Ovary (tissue), 3 donors: ENCODE measurements around the gene KIAA1614.

ENCODE experiments used
- EP300 ChIP-seq: sonication (generic); formaldehyde crosslinking; IDR thresholded peaks from one replicate; pipeline ENCODE4 v1.6.1; 2017; ENCODE audit warnings: antibody characterized with exemption
- POLR2A ChIP-seq: fragments of 450-650 bp; IDR thresholded peaks from one replicate; pipeline ENCODE4 v1.6.1; 2017; ENCODE audit warnings: antibody characterized with exemption, mild to moderate bottlenecking, moderate library complexity
- TF ChIP-seq, protein P1 (sequence below), 3 donors: fragments of 450-650 bp in 2 of 3; fragments of 200-600 bp in 1 of 3; IDR thresholded peaks; one replicate each; pipeline versions ENCODE4 v1.5.1 to v1.8.0; 2016 to 2022; ENCODE audit warnings: antibody characterized with exemption in 3 of 3, mild to moderate bottlenecking in 1 of 3
- donor health status: DM: no; HTN: no; CAD: no.

DNA sequence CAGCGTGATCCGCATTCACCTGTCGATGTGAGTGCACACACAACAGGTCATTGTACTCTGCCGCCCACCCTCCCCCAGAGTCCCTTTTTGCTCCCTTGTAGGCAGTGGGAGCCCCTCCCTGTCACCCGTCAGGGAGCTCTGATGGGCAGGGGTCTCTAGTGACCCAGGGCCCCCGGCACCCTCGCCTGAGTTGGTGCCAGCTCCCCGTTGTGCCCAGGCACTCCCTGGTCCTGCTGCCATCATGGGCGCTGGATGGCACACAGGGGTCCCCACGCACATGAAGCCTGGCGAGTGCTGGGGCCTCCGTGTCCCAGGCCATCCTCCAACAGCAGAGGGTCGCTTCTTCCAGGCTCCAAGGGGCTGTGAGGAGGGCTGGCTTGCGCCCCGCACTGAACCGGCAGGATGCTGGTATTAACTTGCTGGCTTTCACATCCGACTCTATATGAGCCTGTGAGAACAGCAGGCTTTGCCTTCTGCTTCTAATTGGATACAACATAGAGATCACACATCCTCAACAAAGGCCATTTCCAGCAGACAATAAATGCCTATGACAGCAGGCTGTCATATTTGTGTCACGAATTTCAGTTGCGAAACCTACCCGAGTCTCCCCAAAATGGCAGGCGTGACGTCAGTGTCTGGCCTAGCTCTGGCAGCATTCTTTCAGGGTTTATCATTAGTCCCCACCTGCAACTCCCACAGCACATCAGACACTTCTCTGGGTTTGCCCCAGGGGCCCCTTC, 35.4 kb downstream of the KIAA1614 start:
- TF ChIP-seq POLR2A (no peak), EP300 (no peak)
- TF ChIP-seq, protein P1, sequence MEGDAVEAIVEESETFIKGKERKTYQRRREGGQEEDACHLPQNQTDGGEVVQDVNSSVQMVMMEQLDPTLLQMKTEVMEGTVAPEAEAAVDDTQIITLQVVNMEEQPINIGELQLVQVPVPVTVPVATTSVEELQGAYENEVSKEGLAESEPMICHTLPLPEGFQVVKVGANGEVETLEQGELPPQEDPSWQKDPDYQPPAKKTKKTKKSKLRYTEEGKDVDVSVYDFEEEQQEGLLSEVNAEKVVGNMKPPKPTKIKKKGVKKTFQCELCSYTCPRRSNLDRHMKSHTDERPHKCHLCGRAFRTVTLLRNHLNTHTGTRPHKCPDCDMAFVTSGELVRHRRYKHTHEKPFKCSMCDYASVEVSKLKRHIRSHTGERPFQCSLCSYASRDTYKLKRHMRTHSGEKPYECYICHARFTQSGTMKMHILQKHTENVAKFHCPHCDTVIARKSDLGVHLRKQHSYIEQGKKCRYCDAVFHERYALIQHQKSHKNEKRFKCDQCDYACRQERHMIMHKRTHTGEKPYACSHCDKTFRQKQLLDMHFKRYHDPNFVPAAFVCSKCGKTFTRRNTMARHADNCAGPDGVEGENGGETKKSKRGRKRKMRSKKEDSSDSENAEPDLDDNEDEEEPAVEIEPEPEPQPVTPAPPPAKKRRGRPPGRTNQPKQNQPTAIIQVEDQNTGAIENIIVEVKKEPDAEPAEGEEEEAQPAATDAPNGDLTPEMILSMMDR (IDR thresholded peaks at IDR 0.05) = no peak
